Endothelial cell of umbilical vein (primary cell): ENCODE measurements around the gene CD82.

Experiments
- CTCF ChIP-seq, 2 donors: IDR thresholded peaks; 1 replicate in 1 of 2; 2 replicates in 1 of 2; pipeline ENCODE4 v1.5.1; 2011; ENCODE audit warnings: low read length in 2 of 2, mild to moderate bottlenecking in 2 of 2, moderate library complexity in 2 of 2, control low read depth in 1 of 2, inconsistent platforms in 1 of 2, low read depth in 1 of 2; ENCODE audit not compliant: insufficient read depth in 1 of 2; ENCODE audit errors: extremely low read depth in 1 of 2
- EZH2 ChIP-seq: IDR thresholded peaks from 2 replicates; pipeline ENCODE4 v1.6.1; 2012; ENCODE audit warnings: borderline replicate concordance, low read depth, mild to moderate bottlenecking, moderate library complexity, low read length, inconsistent platforms; ENCODE audit not compliant: severe bottlenecking
- GATA2 ChIP-seq: IDR thresholded peaks from 2 replicates; pipeline ENCODE4 v1.7.0; 2011; ENCODE audit warnings: low read depth, mild to moderate bottlenecking, moderate library complexity, mixed read lengths, low read length; ENCODE audit not compliant: insufficient read length, insufficient read depth
- MAX ChIP-seq: IDR thresholded peaks from 2 replicates; pipeline ENCODE4 v1.6.1; 2011; ENCODE audit not compliant: insufficient read depth, insufficient read length
- MYC ChIP-seq: IDR thresholded peaks from one replicate; pipeline ENCODE4 v1.6.1; 2011; ENCODE audit warnings: mild to moderate bottlenecking, low read depth, low read length
- POLR2A ChIP-seq: IDR thresholded peaks from 2 replicates; pipeline ENCODE4 v1.6.1; 2012; ENCODE audit warnings: low read depth, mild to moderate bottlenecking, control low read depth, low read length
- POLR2AphosphoS5 ChIP-seq: IDR thresholded peaks from 2 replicates; pipeline ENCODE4 v1.6.1; 2012; ENCODE audit warnings: low read depth, mild to moderate bottlenecking, control low read depth, low read length, moderate library complexity; ENCODE audit not compliant: insufficient read depth

- no peak for TF ChIP-seq CTCF (IDR thresholded peaks at IDR 0.05; ENCODE audit: extremely low read depth in 1 of 2, insufficient read depth in 1 of 2, low read depth in 1 of 2, low read length in 2 of 2)
- no peak for TF ChIP-seq POLR2A
- TF ChIP-seq MAX, result no peak
- no peak for TF ChIP-seq EZH2
- TF ChIP-seq MYC, result no peak
- TF ChIP-seq POLR2AphosphoS5, result no peak
- no peak for TF ChIP-seq GATA2
These were observed 34.4 kb upstream of the CD82 start for GRCh38 chr11:44531116-44531504.
